Lung (tissue), 12 donors: Measurements from ENCODE around the gene PLBD2. TPM values are rescaled to one million over a fixed set of nuclear protein-coding genes. Genes with fewer than 3 reads are reported as not detected.

Experiments used
- ATAC-seq: fragments of 200-7000 bp; cut with Tn5 transposase; one replicate; pipeline ENCODE4 v1.9.1; 2020; ENCODE audit warnings: moderate number of reproducible peaks; ENCODE audit not compliant: insufficient read depth, low FRiP score
- DNase-seq, 3 donors: peaks; one replicate each; pipeline ENCODE4 v3.0.0-alpha.2; 2013 to 2017
- H3K27ac ChIP-seq, 2 donors: one replicate each; pipeline ENCODE4 v1.5.1; 2013; ENCODE audit warnings: mild to moderate bottlenecking in 2 of 2, moderate library complexity in 2 of 2, control low read depth in 1 of 2, inconsistent platforms in 1 of 2, low read depth in 1 of 2, low read length in 1 of 2
- H3K27me3 ChIP-seq, 3 donors: one replicate each; pipeline ENCODE4 v1.5.1; 2013; ENCODE audit warnings: low read length in 2 of 3; ENCODE audit not compliant: control insufficient read depth in 3 of 3, insufficient read depth in 3 of 3
- H3K36me3 ChIP-seq, 4 donors: one replicate each; pipeline ENCODE4 v1.5.1; 2013; ENCODE audit warnings: low read length in 4 of 4, mild to moderate bottlenecking in 1 of 4, moderate library complexity in 1 of 4; ENCODE audit not compliant: control insufficient read depth in 4 of 4, insufficient read depth in 4 of 4
- H3K4me1 ChIP-seq, 5 donors: one replicate each; pipeline ENCODE4 v1.5.1; 2013; ENCODE audit warnings: low read length in 5 of 5, mild to moderate bottlenecking in 2 of 5, moderate library complexity in 1 of 5; ENCODE audit not compliant: control insufficient read depth in 5 of 5, insufficient read depth in 5 of 5
- H3K4me3 ChIP-seq: one replicate; pipeline ENCODE4 v1.5.1; 2013; ENCODE audit warnings: mild to moderate bottlenecking, control low read depth, moderate library complexity
- H3K9ac ChIP-seq, 2 donors: one replicate each; pipeline ENCODE4 v1.5.1; 2013; ENCODE audit warnings: low read length in 2 of 2, control low read depth in 1 of 2; ENCODE audit not compliant: insufficient read depth in 1 of 2
- H3K9me3 ChIP-seq, 4 donors: one replicate each; pipeline ENCODE4 v1.5.1; 2013; ENCODE audit warnings: low read length in 3 of 4, mild to moderate bottlenecking in 1 of 4, moderate library complexity in 1 of 4; ENCODE audit not compliant: control insufficient read depth in 4 of 4, insufficient read depth in 3 of 4
- WGBS, 2 donors: extraction: QIAGEN DNeasy Blood & Tissue Kit; methylation state at CpG; one replicate each; pipeline ENCODE4 v1.1.7; 2013; 5-methylcytosine and 5-hydroxymethylcytosine counted together
- polyA plus RNA-seq, 2 donors: library from polyadenylated mRNA; stranded (reverse); fragments of 200-250 nt; gene quantifications; one replicate each; pipeline ENCODE4 v1.2.1, GENCODE V29; 2013
- total RNA-seq, 2 donors: library from RNA; depleted of rRNA in 1 of 2; stranded (reverse); fragments of >200 nt in 1 of 2; gene quantifications; one replicate each; pipeline ENCODE4 v1.2.1, GENCODE V29; 2014 to 2021
- TF ChIP-seq, protein P1 (sequence below): IDR thresholded peaks from 2 replicates; pipeline ENCODE4 v1.5.1; 2012; ENCODE audit warnings: mild to moderate bottlenecking; ENCODE audit errors: control extremely low read depth, extremely low read depth
- donor health status: control.
- donor health status: control.
- donor health status: Bipolar disorder and iron deficiency.
- donor health status: healthy.
- donor health status: DM: yes; HTN: yes; CAD: no.

Gene PLBD2
- total and polyA plus RNA-seq, 4 donors = 16.4 to 48.9 (median 21.6) TPM

DNA sequence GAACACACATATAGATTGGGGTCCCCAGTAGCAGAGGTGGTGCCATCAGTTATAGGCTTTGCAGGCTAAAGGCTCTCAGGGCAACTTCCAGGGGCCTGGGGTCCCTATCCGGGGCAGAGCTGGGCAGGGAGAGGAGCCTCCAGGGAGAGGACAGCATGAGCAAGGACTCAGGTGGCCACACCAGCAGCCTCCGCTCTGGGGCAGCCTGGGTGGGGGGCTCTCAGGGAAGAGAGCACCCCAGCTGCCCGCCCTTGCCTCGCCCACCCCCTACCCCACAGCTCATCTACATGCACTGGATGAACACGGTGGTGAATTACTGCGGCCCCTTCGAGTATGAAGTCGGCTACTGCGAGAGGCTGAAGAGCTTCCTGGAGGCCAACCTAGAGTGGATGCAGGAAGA lies 14.0 kb downstream of the PLBD2 start:
- WGBS, 2 donors = 91 to 99% methylated on average over 9 of the region's 9 CpGs
- Histone ChIP-seq H3K4me3 (no peak overlapping the region), H3K4me1 (no peaks in the 10 kb centered on the region), H3K9me3 (peaks cover 0 to 2% (median 0%) of the 10 kb centered on the region in 4 donors), H3K27ac (no peak overlapping the region), H3K36me3 (peaks cover 13 to 43% (median 16%) of the 10 kb centered on the region in 4 donors), H3K9ac (no peak overlapping the region), H3K27me3 (no peaks in the 10 kb centered on the region)
- no peak for ATAC-seq
- no peak for DNase-seq
- TF ChIP-seq, protein P1, sequence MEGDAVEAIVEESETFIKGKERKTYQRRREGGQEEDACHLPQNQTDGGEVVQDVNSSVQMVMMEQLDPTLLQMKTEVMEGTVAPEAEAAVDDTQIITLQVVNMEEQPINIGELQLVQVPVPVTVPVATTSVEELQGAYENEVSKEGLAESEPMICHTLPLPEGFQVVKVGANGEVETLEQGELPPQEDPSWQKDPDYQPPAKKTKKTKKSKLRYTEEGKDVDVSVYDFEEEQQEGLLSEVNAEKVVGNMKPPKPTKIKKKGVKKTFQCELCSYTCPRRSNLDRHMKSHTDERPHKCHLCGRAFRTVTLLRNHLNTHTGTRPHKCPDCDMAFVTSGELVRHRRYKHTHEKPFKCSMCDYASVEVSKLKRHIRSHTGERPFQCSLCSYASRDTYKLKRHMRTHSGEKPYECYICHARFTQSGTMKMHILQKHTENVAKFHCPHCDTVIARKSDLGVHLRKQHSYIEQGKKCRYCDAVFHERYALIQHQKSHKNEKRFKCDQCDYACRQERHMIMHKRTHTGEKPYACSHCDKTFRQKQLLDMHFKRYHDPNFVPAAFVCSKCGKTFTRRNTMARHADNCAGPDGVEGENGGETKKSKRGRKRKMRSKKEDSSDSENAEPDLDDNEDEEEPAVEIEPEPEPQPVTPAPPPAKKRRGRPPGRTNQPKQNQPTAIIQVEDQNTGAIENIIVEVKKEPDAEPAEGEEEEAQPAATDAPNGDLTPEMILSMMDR = no peak

DNA sequence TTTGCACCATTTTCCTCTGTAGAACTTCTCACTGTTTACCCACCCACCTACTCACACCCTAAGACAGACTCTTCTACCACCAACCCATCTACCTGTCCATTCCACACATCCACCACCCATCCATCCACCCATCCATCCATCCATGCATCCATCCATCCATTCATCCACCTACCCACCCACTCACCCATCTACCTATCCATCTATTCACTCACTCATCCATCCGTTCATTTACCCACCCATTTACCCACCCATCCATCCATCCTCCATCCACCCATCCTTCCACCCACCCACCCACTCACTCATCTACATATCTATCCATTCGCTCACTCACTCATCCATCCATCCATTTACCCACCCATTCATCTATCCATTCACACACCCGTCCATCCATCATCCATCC lies 15.1 kb downstream of the PLBD2 start:
- ATAC-seq (no peak), DNase-seq (no peak)
- Histone ChIP-seq H3K9ac (no peak overlapping the region), H3K9me3 (peaks cover 0 to 2% (median 0%) of the 10 kb centered on the region in 4 donors), H3K36me3 (peaks cover 13 to 45% (median 16%) of the 10 kb centered on the region in 4 donors), H3K27ac (no peak overlapping the region), H3K27me3 (no peaks in the 10 kb centered on the region), H3K4me1 (no peaks in the 10 kb centered on the region), H3K4me3 (no peak overlapping the region)
- WGBS, 2 donors = 95 to 97% methylated on average over 3 of the region's 3 CpGs
- TF ChIP-seq, protein P1 = no peak

DNA sequence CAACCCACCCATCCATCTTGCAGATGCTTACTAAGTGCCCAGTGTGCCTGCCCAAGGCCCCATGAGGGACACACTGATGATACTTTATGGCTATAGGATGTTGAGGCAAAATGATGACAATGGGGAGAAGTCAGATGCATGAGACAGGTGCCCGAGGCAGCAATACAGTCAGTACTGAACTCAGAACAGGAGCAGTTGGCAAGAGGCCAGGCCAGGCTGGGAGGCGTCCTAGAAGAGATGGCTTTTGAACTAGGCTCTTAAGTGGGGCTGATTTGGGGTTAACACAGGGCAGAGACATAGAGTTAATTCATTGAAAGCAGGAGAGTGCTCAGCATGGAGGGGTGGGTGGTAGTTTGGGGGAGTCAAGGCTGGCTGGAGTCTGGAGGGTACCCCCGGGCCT lies 15.6 kb downstream of the PLBD2 start:
- TF ChIP-seq, protein P1 = no peak
- Histone ChIP-seq H3K9me3 (peaks cover 0 to 2% (median 0%) of the 10 kb centered on the region in 4 donors), H3K36me3 (peaks cover 13 to 46% (median 16%) of the 10 kb centered on the region in 4 donors), H3K4me1 (no peaks in the 10 kb centered on the region), H3K9ac (no peak overlapping the region), H3K27me3 (no peaks in the 10 kb centered on the region), H3K27ac (no peak overlapping the region), H3K4me3 (no peak overlapping the region)
- DNase-seq (no peak), ATAC-seq (no peak)
- 84 to 88% methylated on average over 3 of the region's 3 CpGs for WGBS, 2 donors

DNA sequence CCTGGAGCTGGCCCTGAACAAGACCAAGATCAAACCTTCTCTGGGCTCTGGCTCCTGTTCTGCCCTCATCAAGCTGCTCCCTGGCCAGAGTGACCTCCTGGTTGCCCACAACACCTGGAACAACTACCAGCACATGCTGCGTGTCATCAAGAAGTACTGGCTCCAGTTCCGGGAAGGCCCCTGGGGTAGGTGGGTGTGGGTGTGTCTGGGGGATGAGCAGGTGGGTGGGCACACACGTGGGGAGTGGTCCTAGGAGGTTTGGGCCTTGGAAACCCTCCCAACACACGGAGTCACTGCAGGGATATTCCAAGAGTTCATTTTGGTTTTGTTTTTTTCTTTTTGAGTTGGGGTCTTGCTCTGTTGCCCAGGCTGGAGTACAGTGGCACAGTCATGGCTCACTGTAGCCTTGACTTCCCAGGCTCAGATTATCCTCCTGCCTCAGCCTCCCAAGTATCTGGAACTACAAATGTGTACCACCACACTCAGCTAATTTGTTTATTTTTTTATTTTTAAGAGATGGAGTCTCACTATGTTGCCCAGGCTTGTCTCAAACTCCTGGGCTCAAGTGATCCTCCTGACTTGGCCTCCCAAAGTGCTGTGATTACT lies 16.5 kb downstream of the PLBD2 start:
- DNase-seq (no peak), ATAC-seq (no peak)
- peaks cover 13 to 46% (median 16%) of the 10 kb centered on the region in 4 donors for H3K36me3 ChIP-seq
- H3K9me3 ChIP-seq = peaks cover 0 to 2% (median 0%) of the 10 kb centered on the region in 4 donors
- H3K4me1 ChIP-seq = no peaks in the 10 kb centered on the region
- WGBS, 2 donors = 94 to 97% methylated on average over 4 of the region's 4 CpGs
- TF ChIP-seq, protein P1 = no peak
- H3K9ac ChIP-seq = no peak overlapping the region
- H3K27ac ChIP-seq = no peak overlapping the region
- no peaks in the 10 kb centered on the region for H3K27me3 ChIP-seq
- no peak overlapping the region for H3K4me3 ChIP-seq
